ENCODE measurements around the gene CNTNAP2.

- no peak for TF ChIP-seq CTCF (IDR thresholded peaks at IDR 0.05)
- no peak for TF ChIP-seq POLR2A (IDR thresholded peaks at IDR 0.05)
- no peak for TF ChIP-seq POLR2AphosphoS5 (IDR thresholded peaks at IDR 0.05; ENCODE audit: insufficient read depth in 1 of 2, low read depth in 1 of 2)
Measured at GRCh38 chr7:148147438-148147837, 2030.8 kb downstream of the CNTNAP2 start.
